ENCODE results near the gene ZNF74.

GRCh38 chr22:20448630-20449029 lies 54.7 kb downstream of the ZNF74 start:
- no peak for TF ChIP-seq PPARA (CRISPR knock-in tag; IDR thresholded peaks at IDR 0.05; ENCODE audit: borderline replicate concordance)
- TF ChIP-seq ZC3H10 (CRISPR knock-in tag; IDR thresholded peaks at IDR 0.05): no peak
- no peak for TF ChIP-seq ISL1 (CRISPR knock-in tag; IDR thresholded peaks at IDR 0.05)
